ENCODE data around the gene DNAH17.

DNAH17 gene

GRCh38 chr17:78460176-78460675, 117.0 kb downstream of the DNAH17 start:
- Histone ChIP-seq H3K27me3 (ENCODE audit: control insufficient read depth, insufficient read depth, low read length) (no peaks in the 10 kb centered on the region), H3K9me3 (ENCODE audit: control insufficient read depth, low read length) (no peaks in the 10 kb centered on the region), H2AFZ (no peak overlapping the region), H3K9ac (no peak overlapping the region), H3K27ac (no peak overlapping the region), H3K4me1 (no peaks in the 10 kb centered on the region), H3K36me3 (ENCODE audit: control insufficient read depth, insufficient read depth, low read length) (no peaks in the 10 kb centered on the region), H3K4me2 (ENCODE audit: low read length) (no peak overlapping the region), H3K79me2 (no peaks in the 10 kb centered on the region), H3K4me3 (ENCODE audit: low read depth, low read length) (no peak overlapping the region)
- TF ChIP-seq CTCF (IDR thresholded peaks at IDR 0.05): no peak

GRCh38 chr17:78459696-78460095, 117.5 kb downstream of the DNAH17 start:
- no peak for TF ChIP-seq CTCF (IDR thresholded peaks at IDR 0.05)

GRCh38 chr17:78458736-78459335, 118.4 kb downstream of the DNAH17 start:
- Histone ChIP-seq H3K4me2 (ENCODE audit: low read length) (no peak overlapping the region), H3K4me1 (no peaks in the 10 kb centered on the region), H3K4me3 (ENCODE audit: low read depth, low read length) (no peak overlapping the region), H3K36me3 (ENCODE audit: control insufficient read depth, insufficient read depth, low read length) (no peaks in the 10 kb centered on the region), H3K27ac (no peak overlapping the region), H2AFZ (no peak overlapping the region), H3K9me3 (ENCODE audit: control insufficient read depth, low read length) (no peaks in the 10 kb centered on the region), H3K9ac (no peak overlapping the region), H3K27me3 (ENCODE audit: control insufficient read depth, insufficient read depth, low read length) (no peaks in the 10 kb centered on the region), H3K79me2 (no peaks in the 10 kb centered on the region)
- no peak for TF ChIP-seq CTCF (IDR thresholded peaks at IDR 0.05)

More at GRCh38 chr17:78459696-78460095, 117.5 kb downstream of the DNAH17 start:
- Histone ChIP-seq H3K27me3 (ENCODE audit: control insufficient read depth, insufficient read depth, low read length) (no peaks in the 10 kb centered on the region), H3K9me3 (ENCODE audit: control insufficient read depth, low read length) (no peaks in the 10 kb centered on the region), H3K4me1 (no peaks in the 10 kb centered on the region), H3K9ac (no peak overlapping the region), H3K36me3 (ENCODE audit: control insufficient read depth, insufficient read depth, low read length) (no peaks in the 10 kb centered on the region), H3K4me3 (ENCODE audit: low read depth, low read length) (no peak overlapping the region), H3K27ac (no peak overlapping the region), H3K79me2 (no peaks in the 10 kb centered on the region), H3K4me2 (ENCODE audit: low read length) (no peak overlapping the region), H2AFZ (no peak overlapping the region)

GRCh38 chr17:78458091-78458490, 119.1 kb downstream of the DNAH17 start:
- Histone ChIP-seq H3K27me3 (ENCODE audit: control insufficient read depth, insufficient read depth, low read length) (no peaks in the 10 kb centered on the region), H3K9me3 (ENCODE audit: control insufficient read depth, low read length) (no peaks in the 10 kb centered on the region), H3K27ac (no peak overlapping the region), H3K36me3 (ENCODE audit: control insufficient read depth, insufficient read depth, low read length) (no peaks in the 10 kb centered on the region), H3K4me1 (no peaks in the 10 kb centered on the region), H3K4me3 (ENCODE audit: low read depth, low read length) (no peak overlapping the region), H3K79me2 (no peaks in the 10 kb centered on the region), H3K9ac (no peak overlapping the region), H2AFZ (no peak overlapping the region), H3K4me2 (ENCODE audit: low read length) (no peak overlapping the region)
- TF ChIP-seq CTCF (IDR thresholded peaks at IDR 0.05): no peak

- Histone ChIP-seq H3K4me1 (no peaks in the 10 kb centered on the region), H3K9ac (no peak overlapping the region), H3K9me3 (ENCODE audit: control insufficient read depth, low read length) (no peaks in the 10 kb centered on the region), H3K79me2 (no peaks in the 10 kb centered on the region), H3K27ac (no peak overlapping the region), H3K4me2 (ENCODE audit: low read length) (no peak overlapping the region), H3K27me3 (ENCODE audit: control insufficient read depth, insufficient read depth, low read length) (no peaks in the 10 kb centered on the region), H3K36me3 (ENCODE audit: control insufficient read depth, insufficient read depth, low read length) (no peaks in the 10 kb centered on the region), H3K4me3 (ENCODE audit: low read depth, low read length) (no peak overlapping the region), H2AFZ (no peak overlapping the region)
- no peak for TF ChIP-seq CTCF (IDR thresholded peaks at IDR 0.05)
Measured at GRCh38 chr17:78454346-78454745, 122.8 kb downstream of the DNAH17 start.
